NCI-H82 treated with DMSO at 0.1 percent for 48 hours (cell line): ENCODE data around the gene RAP1A.

Source experiments
- DNase-seq: peaks from one replicate; lab custom pipeline; 2025; ENCODE audit not compliant: unreplicated experiment; lab: John Stamatoyannopoulos, UW

The RAP1A gene

DNA sequence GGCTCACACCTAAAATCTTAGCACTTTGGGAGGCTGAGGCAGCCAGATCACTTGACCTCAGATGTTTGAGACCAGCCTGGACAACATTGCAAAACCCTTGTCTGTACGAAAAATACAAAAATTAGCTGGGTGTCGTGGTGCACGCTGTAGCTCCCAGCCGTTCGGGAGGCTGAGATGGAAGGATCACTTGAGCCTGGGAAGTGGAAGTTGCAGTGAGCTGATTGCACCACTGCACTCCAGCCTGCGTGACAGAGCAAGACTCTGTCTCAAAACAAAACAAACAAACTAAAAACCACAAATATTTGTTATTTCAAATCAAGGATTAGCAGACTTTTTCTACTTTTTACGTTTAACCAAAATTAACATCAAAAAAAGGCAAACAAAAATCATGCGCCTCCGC is 88.3 kb downstream of the RAP1A start:
- DNase-seq, result no peak

GRCh38 chr1:111709986-111710385 is 90.4 kb downstream of the RAP1A start:
- no peak for DNase-seq

- DNase-seq, result no peak
These were observed 96.7 kb downstream of the RAP1A start for GRCh38 chr1:111716333-111716732.

- DNase-seq, result no peak
These were observed 97.9 kb downstream of the RAP1A start for GRCh38 chr1:111717450-111717849.

GRCh38 chr1:111719135-111719534 is 99.5 kb downstream of the RAP1A start:
- DNase-seq, result no peak

DNA sequence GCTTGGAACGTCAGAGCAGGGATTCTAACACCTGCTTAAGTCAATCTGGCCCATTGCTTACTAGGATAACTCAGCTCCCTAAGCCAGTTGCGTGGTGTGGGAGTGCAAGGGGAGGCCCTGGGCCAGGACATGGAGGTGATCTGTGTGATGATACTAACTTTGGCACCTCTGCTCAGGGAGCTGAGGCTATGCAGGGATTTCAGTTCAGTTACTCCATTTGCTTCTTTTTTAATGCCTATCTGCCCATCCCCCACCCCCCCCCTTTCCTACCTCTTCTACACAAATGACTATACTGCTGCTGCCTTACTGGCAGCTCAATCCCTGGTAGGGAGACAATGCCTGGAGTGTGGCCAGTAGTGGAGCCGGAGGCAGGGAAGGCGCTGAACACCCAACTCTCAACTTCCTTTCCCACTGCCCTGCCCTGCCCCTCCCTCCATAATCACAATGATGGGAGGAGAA is 100.1 kb downstream of the RAP1A start:
- DNase-seq, result no peak

GRCh38 chr1:111720274-111720976 is 100.8 kb downstream of the RAP1A start:
- no peak for DNase-seq

- no peak for DNase-seq
These were observed 101.6 kb downstream of the RAP1A start for GRCh38 chr1:111720977-111721786.

GRCh38 chr1:111723091-111723806 is 103.7 kb downstream of the RAP1A start:
- no peak for DNase-seq

DNA sequence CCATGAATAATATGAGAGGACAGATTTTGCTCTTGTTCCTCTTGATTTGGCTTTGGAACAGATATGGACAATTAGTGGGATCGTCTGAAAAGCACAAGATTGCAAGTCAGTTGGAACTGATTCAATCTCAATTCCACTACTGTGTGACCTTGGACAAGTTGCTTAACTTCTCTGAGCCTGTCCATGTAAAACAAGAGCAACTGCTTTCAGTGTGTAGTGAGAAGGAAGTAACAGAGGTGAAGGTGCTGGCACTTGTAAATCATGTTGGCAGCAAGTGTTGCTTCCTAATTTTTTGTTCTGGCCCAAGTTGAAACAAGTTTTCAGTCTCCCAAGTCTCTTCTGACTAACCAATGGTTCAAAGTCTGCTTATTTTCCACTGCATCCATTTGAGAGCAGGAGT is 104.3 kb downstream of the RAP1A start:
- DNase-seq, result no peak

GRCh38 chr1:111725192-111725591 is 105.6 kb downstream of the RAP1A start:
- no peak for DNase-seq

DNA sequence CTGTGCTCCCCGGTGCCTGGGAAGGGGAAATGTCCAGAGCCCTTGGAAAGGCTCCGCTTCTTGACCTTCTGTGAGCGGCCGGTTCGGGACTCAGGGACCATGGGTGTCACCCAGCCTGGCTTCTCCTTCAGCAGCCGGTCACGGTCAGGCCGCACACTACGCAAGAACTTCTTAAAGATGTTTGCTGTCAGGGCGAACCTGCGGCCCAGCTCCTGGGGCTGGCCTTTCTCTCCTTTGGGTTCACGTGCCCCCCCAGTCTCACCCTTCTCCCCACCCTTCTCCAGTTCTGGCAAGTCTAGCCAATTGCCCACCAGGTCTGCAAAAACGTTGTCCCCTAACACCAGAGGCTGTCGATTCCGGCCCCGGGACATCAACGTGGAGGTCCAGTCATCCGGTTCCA is 107.5 kb downstream of the RAP1A start:
- no peak for DNase-seq

DNA sequence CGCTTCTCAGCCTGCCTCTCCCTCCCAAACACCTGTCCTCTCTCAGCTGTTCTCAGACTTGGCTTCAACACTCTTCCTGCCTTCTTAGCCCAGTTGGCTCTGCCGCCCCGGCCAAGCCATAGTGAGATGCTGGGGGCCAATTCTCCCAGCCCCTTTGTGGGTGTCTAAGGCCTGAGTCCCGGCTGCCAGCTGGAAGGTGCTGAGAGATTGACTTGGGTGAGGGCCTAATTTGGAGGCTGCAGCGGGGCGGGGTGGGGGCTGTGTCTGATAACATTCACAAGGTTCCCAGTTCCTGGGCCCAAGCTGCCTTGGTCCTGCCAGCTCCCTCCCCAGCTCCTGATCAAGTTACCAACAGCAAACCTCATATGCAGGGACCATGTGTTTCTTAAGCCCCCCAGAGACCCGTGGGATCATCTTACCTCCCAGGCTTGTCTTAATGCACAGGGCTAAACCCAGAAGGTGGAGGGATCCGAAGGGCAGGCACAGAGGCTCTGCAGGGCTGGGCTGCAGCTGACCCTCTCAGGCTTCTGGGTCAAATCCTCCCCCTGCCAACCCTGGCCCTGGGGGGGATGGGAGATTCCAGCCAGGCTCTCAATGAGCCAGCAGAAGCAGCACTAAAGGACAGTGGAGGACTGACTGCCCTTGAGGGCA is 109.8 kb downstream of the RAP1A start:
- peak; percentile 88 for DNase-seq

DNA sequence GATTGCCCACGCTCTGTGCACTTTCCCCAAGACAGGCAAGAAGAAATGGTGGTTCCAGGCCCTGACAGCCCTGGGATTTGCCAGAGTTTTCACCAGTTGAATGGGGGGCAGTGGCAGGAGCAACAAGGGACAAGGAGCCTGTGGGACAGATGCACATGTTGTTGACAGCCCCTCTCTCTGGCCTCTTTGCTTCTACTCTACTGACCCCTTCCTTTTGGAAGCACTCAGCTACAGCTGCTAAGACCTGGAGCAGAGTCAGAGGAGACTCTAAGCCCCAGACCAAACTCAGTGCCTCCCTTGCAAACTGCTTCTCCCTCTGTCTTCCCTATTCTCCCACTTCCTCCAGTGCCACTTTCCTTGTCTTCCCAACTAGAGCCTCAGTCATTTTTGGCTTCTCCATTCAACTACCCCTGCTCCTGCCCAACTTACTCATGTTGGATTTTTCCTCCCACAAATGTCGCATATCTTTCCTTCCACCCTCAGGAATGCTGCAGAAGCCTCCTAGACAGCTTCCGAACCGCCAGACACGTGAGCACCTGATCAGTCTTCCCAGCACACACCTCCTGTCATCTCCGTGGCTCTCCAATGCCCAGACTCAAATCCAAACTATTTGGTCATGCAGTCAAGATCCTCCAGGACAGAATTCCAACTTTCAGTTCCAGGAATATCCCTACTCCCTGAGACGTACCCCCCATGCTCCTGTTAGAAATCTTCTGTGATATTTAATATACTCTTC is 110.5 kb downstream of the RAP1A start:
- no peak for DNase-seq

DNA sequence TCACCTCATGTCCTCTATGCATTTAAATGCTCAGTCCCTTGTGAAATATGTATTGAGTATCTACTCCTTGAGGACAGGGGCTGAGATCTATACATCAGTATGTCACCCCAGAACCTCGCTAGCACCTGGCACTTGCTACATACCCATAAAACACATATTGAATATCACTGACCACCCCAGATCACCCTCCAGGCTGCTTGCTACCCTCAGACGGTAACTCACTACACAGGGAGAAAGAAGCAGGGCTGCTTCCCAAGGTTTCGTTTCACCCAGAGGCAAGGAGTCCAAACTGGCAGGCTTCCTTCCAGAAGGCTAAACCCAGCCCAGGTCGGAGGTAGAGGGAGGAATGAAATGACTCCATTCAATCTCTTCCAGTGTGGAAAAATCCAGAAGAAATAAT is 111.1 kb downstream of the RAP1A start:
- DNase-seq, result no peak

- DNase-seq, result no peak
These were observed 112.4 kb downstream of the RAP1A start for GRCh38 chr1:111731956-111732355.

DNA sequence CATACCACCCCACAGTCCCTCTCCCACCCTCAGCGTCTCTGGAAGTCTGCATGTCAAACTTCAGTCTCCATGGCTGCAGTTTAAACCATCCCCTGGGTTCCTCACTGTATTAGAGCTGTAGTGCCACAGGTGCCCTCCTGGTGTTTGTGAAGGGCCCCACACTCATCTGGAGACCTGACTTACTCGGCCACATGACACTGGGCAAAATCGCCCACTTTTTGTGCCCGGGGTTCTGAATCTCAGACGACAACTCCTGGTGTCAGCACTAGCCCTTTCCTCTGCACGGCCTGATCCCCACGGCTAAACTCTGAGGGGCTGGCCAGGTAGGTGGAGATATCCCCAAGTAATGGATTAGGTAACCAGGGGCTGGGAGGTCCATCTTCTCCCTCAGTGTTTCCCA is 113.1 kb downstream of the RAP1A start:
- DNase-seq, result no peak

- DNase-seq, result no peak
These were observed 113.8 kb downstream of the RAP1A start for GRCh38 chr1:111733183-111733991.

DNA sequence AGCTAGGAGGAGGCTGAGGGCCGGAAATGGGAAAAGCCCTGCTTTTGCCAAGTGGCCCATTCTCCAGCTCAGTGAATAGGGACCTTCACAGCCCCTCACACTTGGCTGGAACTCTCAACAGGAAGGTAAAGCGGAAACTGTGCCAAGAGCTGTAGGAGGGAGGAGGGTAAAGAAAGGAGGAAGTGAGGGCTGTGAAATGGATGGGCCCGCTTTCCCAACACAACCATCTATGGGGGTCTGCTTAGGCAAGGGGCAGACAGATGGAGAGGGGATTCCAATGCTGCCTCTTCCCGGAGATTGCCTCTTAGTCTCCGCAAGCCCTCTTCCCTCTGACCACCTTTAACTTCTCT is 114.4 kb downstream of the RAP1A start:
- DNase-seq, result no peak

DNA sequence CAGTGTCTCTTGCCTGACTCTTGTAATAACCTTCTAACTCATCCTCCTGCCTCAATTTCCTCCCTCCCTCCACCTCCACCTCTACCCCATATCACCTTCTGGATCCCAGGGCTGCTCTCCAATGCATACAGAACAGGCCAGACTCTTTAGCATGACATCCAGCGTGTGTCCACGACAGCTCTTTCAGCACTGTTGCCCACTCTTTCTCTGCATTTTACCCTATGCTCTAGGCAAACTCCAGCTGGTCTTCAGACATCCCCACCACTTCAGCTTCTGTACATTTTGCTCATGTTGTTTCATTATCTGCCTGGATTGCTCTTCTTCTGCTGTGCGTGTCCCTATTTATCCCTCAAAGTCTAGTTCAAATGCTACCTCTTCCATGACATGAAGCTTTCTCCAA is 114.8 kb downstream of the RAP1A start:
- no peak for DNase-seq
